T-cell (primary cell): ENCODE measurements around the gene RACK1. TPM values are rescaled to one million over a fixed set of nuclear protein-coding genes. Genes with fewer than 3 reads are reported as not detected.

ENCODE experiments used
- ATAC-seq, 4 experiments: fragments of 200-7000 bp in 3 of 4; fragments of 150-1000 bp in 1 of 4; cut with Tn5 transposase; replicated peaks in 1 of 4; 1 replicate in 3 of 4; 2 replicates in 1 of 4; pipeline ENCODE4 v1.10.0; 2021; ENCODE audit warnings: moderate library complexity in 3 of 4, mild to moderate bottlenecking in 2 of 4, moderate number of reproducible peaks in 1 of 4
- CTCF ChIA-PET, 2 donors: fragments of 300-600 bp; sonication (Branson Sonifier 250); formaldehyde crosslinking; loops; one replicate each; lab custom pipeline; 2022; ENCODE audit warnings: antibody characterized with exemption in 2 of 2; lab: Charles Lee
- POLR2A ChIA-PET, 2 donors: fragments of 300-600 bp; sonication (Branson Sonifier 250); formaldehyde crosslinking; loops; one replicate each; lab custom pipeline; 2022; ENCODE audit warnings: antibody characterized with exemption in 2 of 2; lab: Charles Lee
- DNase-seq, 35 experiments: peaks; one replicate each; pipeline versions ENCODE4 v3.0.0 to v3.0.0-alpha.2; 2013 to 2023
- H3K27ac ChIP-seq: one replicate; pipeline ENCODE4 v1.5.1; 2013; ENCODE audit warnings: low read length
- H3K27me3 ChIP-seq, 2 experiments: replicated peaks in 1 of 2; 1 replicate in 1 of 2; 2 replicates in 1 of 2; pipeline versions ENCODE4 v1.6.1 to v1.7.0; 2013; ENCODE audit warnings: low read length in 1 of 2, mixed read lengths in 1 of 2; ENCODE audit not compliant: control insufficient read depth in 2 of 2, insufficient read depth in 2 of 2; ENCODE audit errors: extremely low read depth in 1 of 2
- H3K36me3 ChIP-seq, 2 donors: 1 replicate in 1 of 2; 2 replicates in 1 of 2; pipeline versions ENCODE4 v1.6.1 to v1.7.0; 2013; ENCODE audit warnings: low read length in 1 of 2; ENCODE audit not compliant: control insufficient read depth in 2 of 2, insufficient read depth in 1 of 2; ENCODE audit errors: extremely low read depth in 1 of 2
- H3K4me1 ChIP-seq, 2 experiments: 1 replicate in 1 of 2; 2 replicates in 1 of 2; pipeline versions ENCODE4 v1.6.1 to v1.7.0; 2013; ENCODE audit warnings: low read length in 2 of 2, mixed read lengths in 1 of 2; ENCODE audit not compliant: insufficient read depth in 2 of 2, control insufficient read depth in 1 of 2; ENCODE audit errors: extremely low read depth in 1 of 2
- H3K4me3 ChIP-seq, 2 donors: 1 replicate in 1 of 2; 2 replicates in 1 of 2; pipeline versions ENCODE4 v1.5.1 to v1.7.0; 2013; ENCODE audit warnings: mild to moderate bottlenecking in 2 of 2, low read length in 1 of 2, moderate library complexity in 1 of 2; ENCODE audit not compliant: control insufficient read depth in 1 of 2; ENCODE audit errors: extremely low read depth in 1 of 2
- H3K9me3 ChIP-seq: 2 replicates; pipeline ENCODE4 v1.7.0; 2013
- H3K27ac Mint-ChIP-seq, 2 donors: one replicate each; pipeline ENCODE4 v1.8.0; 2020 to 2021; ENCODE audit warnings: mild to moderate bottlenecking in 2 of 2, mixed read lengths in 2 of 2
- H3K27me3 Mint-ChIP-seq, 2 donors: one replicate each; pipeline ENCODE4 v1.8.0; 2021 to 2022; ENCODE audit warnings: mixed read lengths in 2 of 2
- H3K36me3 Mint-ChIP-seq: one replicate; pipeline ENCODE4 v1.8.0; 2021; ENCODE audit warnings: mixed read lengths
- H3K4me1 Mint-ChIP-seq, 3 donors: one replicate each; pipeline ENCODE4 v1.8.0; 2020 to 2022; ENCODE audit warnings: mixed read lengths in 3 of 3, mild to moderate bottlenecking in 1 of 3
- H3K4me3 Mint-ChIP-seq, 3 donors: one replicate each; pipeline ENCODE4 v1.8.0; 2020 to 2022; ENCODE audit warnings: mild to moderate bottlenecking in 3 of 3, mixed read lengths in 3 of 3, moderate library complexity in 3 of 3
- H3K9me3 Mint-ChIP-seq, 3 donors: one replicate each; pipeline ENCODE4 v1.8.0; 2020 to 2022; ENCODE audit warnings: mixed read lengths in 3 of 3
- WGBS: methylation state at CpG from one replicate; pipeline ENCODE4 v1.1.5; 2013; ENCODE audit warnings: missing lambda C conversion rate; ENCODE audit not compliant: insufficient coverage; 5-methylcytosine and 5-hydroxymethylcytosine counted together
- total RNA-seq, 35 experiments: library from RNA in 6 of 35; stranded (reverse) in 6 of 35; fragments of 120-200 nt in 1 of 35; gene quantifications; one replicate each; pipeline versions ENCODE4 v1.2.1 to v1.2.4 and lab custom pipeline; 2013 to 2026

Gene RACK1
- total RNA-seq, 5 donors from 2014 or later (not counting 1 experiment from before 2014, with no cell fraction given), result 2,132 to 2,437 (median 2,230) TPM

DNA sequence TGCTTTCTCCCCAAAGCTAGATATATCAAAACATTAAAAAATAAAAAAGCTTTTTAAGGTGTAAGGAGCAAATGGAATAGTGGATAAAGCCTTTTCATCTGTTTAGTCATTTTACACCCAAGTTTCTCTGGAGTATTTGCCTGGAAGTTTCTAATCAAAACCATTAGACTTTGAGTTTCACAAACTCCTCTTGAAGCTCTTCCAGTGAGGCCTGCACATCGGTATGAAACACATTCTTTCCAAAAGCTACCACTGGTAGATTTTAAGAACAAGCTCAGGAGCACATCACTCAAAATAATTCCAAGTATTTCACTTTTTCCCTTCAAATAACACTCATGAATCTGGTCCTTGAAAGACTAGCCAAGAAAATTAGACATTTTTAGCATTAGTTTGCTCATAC, 11.6 kb upstream of the RACK1 start:
- Histone ChIP-seq H3K4me3 (no peak overlapping the region), H3K4me1 (peaks cover 30 to 38% of the 10 kb centered on the region in 2 experiments), H3K27me3 (no peaks in the 10 kb centered on the region), H3K9me3 (no peaks in the 10 kb centered on the region), H3K36me3 (peaks cover 0 to 36% of the 10 kb centered on the region in 2 donors), H3K27ac (no peak overlapping the region)
- Mint-ChIP-seq H3K9me3 (no peaks in the 10 kb centered on the region), H3K36me3 (peaks cover 29% of the 10 kb centered on the region), H3K27me3 (no peaks in the 10 kb centered on the region), H3K4me1 (peaks cover 73 to 80% (median 77%) of the 10 kb centered on the region in 3 donors), H3K27ac (peak overlapping the region in 1 of 2 donors; percentile 18), H3K4me3 (no peak overlapping the region)
- DNase-seq (no peak), ATAC-seq (no peak)
- POLR2A ChIA-PET, result interaction anchor here in 1 of 2 donors (0.6 kb wide), 2 partner anchors 48 to 1479 kb away, joined by 3 to 11 read pairs; no protein-coding TSS in a partner anchor
- 88% methylated on average over 1 of the region's 1 CpG for WGBS
- CTCF ChIA-PET, result interaction anchor here in 1 of 2 donors (1.1 to 1.3 kb wide), 2 partner anchors 11 to 49 kb away, joined by 3 to 4 read pairs; partner anchors contain the start of gene RACK1

DNA sequence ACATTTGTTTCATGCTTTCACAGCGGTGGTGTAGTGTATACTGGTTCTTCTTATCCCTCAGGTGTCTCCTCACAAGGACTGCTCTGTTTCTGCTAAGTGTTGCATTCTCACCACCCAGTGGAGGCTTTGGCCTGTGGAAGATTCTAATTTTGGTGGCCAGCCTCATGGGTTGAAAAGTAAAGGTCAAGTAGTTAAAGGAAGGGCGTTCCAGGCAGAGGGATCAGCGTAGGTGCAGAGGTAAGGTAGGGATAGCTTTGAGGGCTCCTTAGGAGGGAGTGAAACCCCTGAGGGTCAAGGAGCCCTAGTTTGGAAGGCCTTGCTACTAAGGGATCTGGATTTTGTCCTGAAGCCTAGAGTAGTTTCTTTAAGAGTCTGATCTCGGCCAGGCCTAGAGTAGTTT, 4.6 kb upstream of the RACK1 start:
- WGBS, result 77% methylated on average over 4 of the region's 4 CpGs
- H3K9me3 ChIP-seq, result no peaks in the 10 kb centered on the region
- Mint-ChIP-seq H3K27me3 (no peaks in the 10 kb centered on the region), H3K27ac (peak overlapping the region; percentile 95), H3K36me3 (peaks cover 5% of the 10 kb centered on the region), H3K4me1 (peaks cover 70 to 75% (median 73%) of the 10 kb centered on the region in 3 donors), H3K4me3 (peak overlapping the region; percentile 90 to 99 (median 91)), H3K9me3 (no peaks in the 10 kb centered on the region)
- DNase-seq (no peak), ATAC-seq (no peak)
- H3K27ac ChIP-seq, result peak overlapping the region; percentile 90
- POLR2A ChIA-PET, result no interaction called here
- H3K4me3 ChIP-seq, result no peak overlapping the region
- no peaks in the 10 kb centered on the region for H3K27me3 ChIP-seq
- CTCF ChIA-PET, result no interaction called here
- H3K36me3 ChIP-seq, result peaks cover 0 to 13% of the 10 kb centered on the region in 2 donors
- H3K4me1 ChIP-seq, result peaks cover 30 to 69% of the 10 kb centered on the region in 2 experiments

DNA sequence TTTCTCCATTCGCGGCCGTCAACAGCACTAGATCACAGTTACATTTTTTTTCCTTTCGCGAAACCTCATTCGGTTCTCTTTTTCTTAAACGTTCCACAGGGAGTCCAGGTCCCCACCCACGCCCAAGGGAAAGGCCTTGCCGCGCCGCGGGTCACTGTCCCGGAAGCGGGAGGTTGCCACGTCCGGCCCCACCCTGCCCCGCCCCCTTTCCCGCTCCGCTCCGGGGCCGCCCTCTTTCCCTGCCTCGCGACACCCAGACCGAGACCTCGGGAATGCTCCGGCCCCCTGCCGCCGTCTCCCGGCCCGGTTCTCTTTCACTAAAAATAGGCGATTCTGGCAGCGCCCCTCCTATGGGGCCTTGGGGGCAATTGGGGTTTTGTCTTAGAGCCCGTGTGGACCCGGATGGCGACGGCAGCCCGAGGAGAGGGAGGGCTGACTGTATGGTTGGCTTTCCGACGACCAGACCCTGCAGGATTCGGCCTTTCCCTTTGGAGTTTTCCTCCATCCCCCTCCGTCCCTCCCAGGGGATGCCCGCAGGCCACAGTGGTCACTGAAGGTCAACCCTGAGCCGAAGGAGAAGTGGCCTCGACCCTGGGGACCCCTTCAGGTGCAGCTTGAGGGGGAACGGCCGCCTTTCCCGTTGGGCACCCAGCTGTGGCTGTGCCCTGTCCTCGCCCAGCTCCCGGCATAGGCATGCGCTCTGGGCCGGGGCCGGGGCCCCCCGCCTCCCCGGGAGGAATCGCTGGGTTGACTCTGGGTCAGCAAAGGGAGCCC, 2.8 kb upstream of the RACK1 start:
- CTCF ChIA-PET, result interaction anchor here in 1 of 2 donors (1.0 kb wide), 1 partner anchor 64 kb away, joined by 3 read pairs; no protein-coding TSS in a partner anchor
- Histone ChIP-seq H3K4me1 (peaks cover 37 to 86% of the 10 kb centered on the region in 2 experiments), H3K27ac (peak overlapping the region; percentile 90), H3K4me3 (peak overlapping the region; percentile 55 to 73), H3K27me3 (no peaks in the 10 kb centered on the region), H3K9me3 (no peaks in the 10 kb centered on the region), H3K36me3 (peaks cover under 1 to 22% of the 10 kb centered on the region in 2 donors)
- peaks cover 16% of the 10 kb centered on the region for H3K36me3 Mint-ChIP-seq
- peak in 29 of 35 experiments; percentile 22 to 80 (median 42) for DNase-seq
- H3K27me3 Mint-ChIP-seq, result no peaks in the 10 kb centered on the region
- peak overlapping the region; percentile 95 to 98 for H3K27ac Mint-ChIP-seq
- WGBS, result under 1% methylated on average over 46 of the region's 55 CpGs
- H3K4me3 Mint-ChIP-seq, result peak overlapping the region; percentile 90 to 99 (median 91)
- H3K9me3 Mint-ChIP-seq, result no peaks in the 10 kb centered on the region
- peaks cover 79 to 84% (median 83%) of the 10 kb centered on the region in 3 donors for H3K4me1 Mint-ChIP-seq
- peak; percentile 31 to 49 (median 42) for ATAC-seq
- POLR2A ChIA-PET, result interaction anchor here in 1 of 2 donors (1.0 kb wide), 1 partner anchor 23 kb away, joined by 7 read pairs; the partner anchor contains the start of gene TRIM41

GRCh38 chr5:181245427-181246275, 1.9 kb upstream of the RACK1 start:
- Mint-ChIP-seq H3K9me3 (no peaks in the 10 kb centered on the region), H3K27ac (peak overlapping the region; percentile 95 to 98), H3K36me3 (peaks cover 18% of the 10 kb centered on the region), H3K27me3 (no peaks in the 10 kb centered on the region), H3K4me1 (peaks cover 79 to 87% (median 87%) of the 10 kb centered on the region in 3 donors), H3K4me3 (peak overlapping the region; percentile 90 to 99 (median 91))
- peak overlapping the region; percentile 90 for H3K27ac ChIP-seq
- WGBS, result 38% methylated on average over 31 of the region's 34 CpGs
- no peaks in the 10 kb centered on the region for H3K27me3 ChIP-seq
- H3K4me3 ChIP-seq, result peak overlapping the region; percentile 55 to 73
- POLR2A ChIA-PET, result interaction anchor here in 1 of 2 donors (1.4 kb wide), 1 partner anchor 15 kb away, joined by 4 read pairs; no protein-coding TSS in a partner anchor
- DNase-seq (no peak), ATAC-seq (peak in 1 of 4 experiments; percentile 1)
- peaks cover 38 to 89% of the 10 kb centered on the region in 2 experiments for H3K4me1 ChIP-seq
- no peaks in the 10 kb centered on the region for H3K9me3 ChIP-seq
- CTCF ChIA-PET, result interaction anchor here in 1 of 2 donors (1.0 kb wide), 1 partner anchor 63 kb away, joined by 3 read pairs; no protein-coding TSS in a partner anchor
- H3K36me3 ChIP-seq, result peaks cover 9 to 27% of the 10 kb centered on the region in 2 donors

DNA sequence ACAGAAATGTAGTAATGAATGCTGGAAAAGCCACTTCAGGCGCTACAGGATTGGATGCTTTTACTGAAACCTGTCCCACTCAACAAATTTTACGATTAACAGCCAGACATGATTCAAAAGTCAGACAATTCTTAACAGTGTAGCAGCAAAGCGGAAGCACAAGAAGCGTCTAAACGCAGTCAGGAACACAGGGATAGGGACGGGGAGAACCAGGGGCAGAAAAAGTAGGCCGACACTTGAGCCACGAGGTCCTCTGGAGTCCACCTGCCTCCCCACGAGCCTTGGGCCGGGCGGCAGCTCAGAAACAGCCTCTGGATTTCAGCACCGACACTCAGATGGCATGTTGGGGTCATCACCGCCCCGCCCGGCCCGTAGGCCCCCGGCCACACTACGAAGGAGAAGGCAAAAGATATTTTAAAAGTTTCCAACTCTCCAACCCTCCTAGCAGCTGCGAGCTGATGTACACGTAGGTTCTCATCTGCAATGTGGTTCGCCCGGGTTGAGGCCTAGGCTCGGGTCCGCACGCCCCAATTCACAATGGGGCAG, 615 bp downstream of the RACK1 start:
- Histone ChIP-seq H3K27ac (peak overlapping the region; percentile 95), H3K9me3 (no peaks in the 10 kb centered on the region), H3K4me3 (peak overlapping the region; percentile 96), H3K27me3 (no peaks in the 10 kb centered on the region), H3K36me3 (peaks cover 13 to 49% of the 10 kb centered on the region in 2 donors), H3K4me1 (peaks cover 34 to 77% of the 10 kb centered on the region in 2 experiments)
- DNase-seq (peak in 4 of 35 experiments; percentile 31 to 45 (median 38)), ATAC-seq (peak in 3 of 4 experiments; percentile 6 to 11 (median 10))
- Mint-ChIP-seq H3K9me3 (no peaks in the 10 kb centered on the region), H3K36me3 (peaks cover 32% of the 10 kb centered on the region), H3K27ac (peak overlapping the region; percentile 90 to 99), H3K27me3 (no peaks in the 10 kb centered on the region), H3K4me1 (peaks cover 62 to 78% (median 75%) of the 10 kb centered on the region in 3 donors), H3K4me3 (peak overlapping the region; percentile 91 to 99 (median 91))
- ChIA-PET POLR2A (interaction anchor here in 1 of 2 donors (0.6 kb wide), 1 partner anchor 20 kb away, joined by 3 read pairs; the partner anchor contains the start of gene TRIM41), CTCF (interaction anchor here (0.5 to 1.8 kb wide), 2 partner anchors 17 to 19 kb away, joined by 6 to 7 read pairs; no protein-coding TSS in a partner anchor)
- WGBS, result 0% methylated on average over 22 of the region's 25 CpGs
